ENCODE results near the gene HINT1.

DNA sequence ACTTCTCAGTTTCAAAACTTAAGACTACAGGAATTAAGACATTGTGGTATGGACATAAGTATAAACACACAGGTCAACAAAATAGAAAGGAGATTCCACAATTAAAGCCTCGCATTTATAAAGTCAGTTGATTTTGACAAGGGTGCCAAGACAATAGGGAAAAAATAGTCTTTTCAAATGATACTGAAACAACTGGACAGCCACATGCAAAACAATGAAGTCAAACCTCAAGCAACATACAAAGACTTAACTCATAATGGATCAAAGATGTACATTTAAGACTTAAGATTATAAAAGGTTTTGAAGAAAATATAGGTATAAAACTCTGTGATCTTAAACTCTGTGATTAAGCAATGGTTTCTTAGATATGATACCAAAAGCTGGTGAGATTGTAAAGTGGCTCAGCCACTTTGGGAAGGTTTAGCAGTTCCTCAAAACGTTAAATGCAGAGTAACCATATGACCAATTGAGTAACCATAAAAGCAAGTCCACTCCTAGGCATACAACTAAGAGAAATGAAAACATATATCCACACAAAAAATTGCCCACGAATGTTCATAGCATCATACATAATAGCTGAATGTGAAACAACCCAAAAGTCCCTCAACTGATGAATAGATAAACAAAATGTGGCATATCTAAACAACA, 22.0 kb downstream of the HINT1 start:
- TF ChIP-seq, protein P1, sequence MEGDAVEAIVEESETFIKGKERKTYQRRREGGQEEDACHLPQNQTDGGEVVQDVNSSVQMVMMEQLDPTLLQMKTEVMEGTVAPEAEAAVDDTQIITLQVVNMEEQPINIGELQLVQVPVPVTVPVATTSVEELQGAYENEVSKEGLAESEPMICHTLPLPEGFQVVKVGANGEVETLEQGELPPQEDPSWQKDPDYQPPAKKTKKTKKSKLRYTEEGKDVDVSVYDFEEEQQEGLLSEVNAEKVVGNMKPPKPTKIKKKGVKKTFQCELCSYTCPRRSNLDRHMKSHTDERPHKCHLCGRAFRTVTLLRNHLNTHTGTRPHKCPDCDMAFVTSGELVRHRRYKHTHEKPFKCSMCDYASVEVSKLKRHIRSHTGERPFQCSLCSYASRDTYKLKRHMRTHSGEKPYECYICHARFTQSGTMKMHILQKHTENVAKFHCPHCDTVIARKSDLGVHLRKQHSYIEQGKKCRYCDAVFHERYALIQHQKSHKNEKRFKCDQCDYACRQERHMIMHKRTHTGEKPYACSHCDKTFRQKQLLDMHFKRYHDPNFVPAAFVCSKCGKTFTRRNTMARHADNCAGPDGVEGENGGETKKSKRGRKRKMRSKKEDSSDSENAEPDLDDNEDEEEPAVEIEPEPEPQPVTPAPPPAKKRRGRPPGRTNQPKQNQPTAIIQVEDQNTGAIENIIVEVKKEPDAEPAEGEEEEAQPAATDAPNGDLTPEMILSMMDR (conservative IDR thresholded peaks at IDR 0.05): no peak
- TF ChIP-seq ZFX (IDR thresholded peaks at IDR 0.05): no peak

All from C4-2B (cell line).